ENCODE measurements around the gene TAS1R2. TPM values are rescaled to one million over a fixed set of nuclear protein-coding genes. Genes with fewer than 3 reads are reported as not detected.
A peak's percentile ranks its signal among the peaks of the same experiment; 100 is the strongest.

The TAS1R2 gene
- total RNA-seq, 3 donors from 2014 or later (not counting 1 experiment from before 2014, with no cell fraction given): not detected

DNA sequence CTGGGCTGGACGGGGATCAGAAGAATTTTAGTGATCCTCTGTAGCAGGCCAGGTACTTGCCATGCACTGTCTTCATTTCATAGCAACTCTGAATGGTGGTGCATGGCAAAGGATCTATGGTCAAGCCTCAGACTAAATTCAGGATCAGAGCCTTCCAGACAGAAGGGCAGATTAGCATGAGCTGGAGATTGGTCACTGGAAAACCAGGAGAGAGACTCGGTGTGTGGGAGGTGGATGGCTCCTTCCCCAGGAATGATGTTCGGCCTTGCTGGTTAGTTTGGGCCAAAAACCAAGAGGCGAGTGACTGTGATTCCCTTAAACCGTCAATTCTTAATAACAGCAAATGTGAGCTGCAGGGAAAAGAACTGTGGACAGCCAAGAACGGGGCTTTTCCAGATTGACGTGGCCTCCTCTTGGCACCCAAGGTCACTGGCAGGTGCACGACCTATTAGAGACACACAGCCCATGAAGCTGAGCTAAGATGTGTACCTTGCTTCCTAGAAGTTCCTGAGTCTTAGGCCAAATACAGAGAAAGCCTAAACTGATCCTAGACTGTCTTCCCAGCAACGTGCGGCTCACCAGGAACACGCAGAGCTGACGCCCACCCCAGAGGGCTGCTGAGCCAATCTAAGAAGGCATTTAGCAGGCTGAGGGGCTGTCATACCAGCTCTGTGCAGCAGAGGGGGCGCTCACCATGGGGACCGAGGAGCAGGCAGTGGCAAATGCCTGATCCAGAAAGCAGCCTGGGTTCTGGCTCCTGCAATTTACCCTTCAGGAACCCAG lies 24.4 kb upstream of the TAS1R2 start:
- Histone ChIP-seq H3K27me3 (ENCODE audit: control insufficient read depth, insufficient read depth, low read length) (no peaks in the 10 kb centered on the region), H3K27ac (ENCODE audit: low read length) (no peak overlapping the region), H3K4me1 (ENCODE audit: control insufficient read depth, insufficient read depth, low read length) (no peaks in the 10 kb centered on the region), H3K9me3 (ENCODE audit: control insufficient read depth, insufficient read depth, low read length) (no peaks in the 10 kb centered on the region), H3K4me3 (ENCODE audit: low read length) (no peak overlapping the region), H3K36me3 (ENCODE audit: control insufficient read depth, insufficient read depth, low read length) (no peaks in the 10 kb centered on the region)
- H3K4me3 Mint-ChIP-seq: no peak overlapping the region
- no peaks in the 10 kb centered on the region for H3K4me1 Mint-ChIP-seq
- ATAC-seq: peak; percentile 65 to 91 (median 88)
- H3K9me3 Mint-ChIP-seq: no peaks in the 10 kb centered on the region
- H3K36me3 Mint-ChIP-seq: no peaks in the 10 kb centered on the region
- intact Hi-C loops (cut with micrococcal nuclease): loop anchor here (1.0 kb wide), 1 partner anchor 88 kb away; no protein-coding TSS in a partner anchor
- 61% methylated on average over 14 of the region's 14 CpGs for WGBS (ENCODE audit: insufficient coverage)
- H3K27me3 Mint-ChIP-seq (ENCODE audit: low read depth in 2 of 2): no peaks in the 10 kb centered on the region
- no peak overlapping the region for H3K27ac Mint-ChIP-seq
- DNase-seq: peak; percentile 66 to 83
- TF ChIP-seq, protein P1, sequence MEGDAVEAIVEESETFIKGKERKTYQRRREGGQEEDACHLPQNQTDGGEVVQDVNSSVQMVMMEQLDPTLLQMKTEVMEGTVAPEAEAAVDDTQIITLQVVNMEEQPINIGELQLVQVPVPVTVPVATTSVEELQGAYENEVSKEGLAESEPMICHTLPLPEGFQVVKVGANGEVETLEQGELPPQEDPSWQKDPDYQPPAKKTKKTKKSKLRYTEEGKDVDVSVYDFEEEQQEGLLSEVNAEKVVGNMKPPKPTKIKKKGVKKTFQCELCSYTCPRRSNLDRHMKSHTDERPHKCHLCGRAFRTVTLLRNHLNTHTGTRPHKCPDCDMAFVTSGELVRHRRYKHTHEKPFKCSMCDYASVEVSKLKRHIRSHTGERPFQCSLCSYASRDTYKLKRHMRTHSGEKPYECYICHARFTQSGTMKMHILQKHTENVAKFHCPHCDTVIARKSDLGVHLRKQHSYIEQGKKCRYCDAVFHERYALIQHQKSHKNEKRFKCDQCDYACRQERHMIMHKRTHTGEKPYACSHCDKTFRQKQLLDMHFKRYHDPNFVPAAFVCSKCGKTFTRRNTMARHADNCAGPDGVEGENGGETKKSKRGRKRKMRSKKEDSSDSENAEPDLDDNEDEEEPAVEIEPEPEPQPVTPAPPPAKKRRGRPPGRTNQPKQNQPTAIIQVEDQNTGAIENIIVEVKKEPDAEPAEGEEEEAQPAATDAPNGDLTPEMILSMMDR (IDR thresholded peaks at IDR 0.05): peak; percentile 88

DNA sequence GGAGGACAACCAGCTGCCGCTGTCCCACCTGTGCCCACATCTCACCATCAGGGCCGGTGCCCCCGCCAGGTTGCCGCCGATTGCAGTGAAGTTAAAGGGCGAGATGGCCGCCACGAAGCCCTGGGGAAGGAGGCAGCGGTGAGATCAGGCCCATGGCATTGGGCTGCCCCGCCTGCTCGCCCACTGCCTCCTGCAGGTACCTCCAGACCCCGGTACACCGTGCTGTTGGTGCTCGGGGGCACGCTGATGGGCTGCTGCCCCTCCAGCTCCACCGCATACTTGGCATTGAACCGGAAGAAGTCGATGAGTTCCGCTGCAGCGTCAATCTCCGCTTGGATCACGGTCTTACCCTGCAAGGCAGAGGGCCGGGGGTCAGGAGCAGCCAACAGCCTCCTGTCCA lies 23.6 kb upstream of the TAS1R2 start:
- no peaks in the 10 kb centered on the region for H3K36me3 ChIP-seq (ENCODE audit: control insufficient read depth, insufficient read depth, low read length)
- no peaks in the 10 kb centered on the region for H3K4me1 ChIP-seq (ENCODE audit: control insufficient read depth, insufficient read depth, low read length)
- no peaks in the 10 kb centered on the region for H3K9me3 Mint-ChIP-seq
- intact Hi-C loops (cut with micrococcal nuclease): no loop called here
- no peaks in the 10 kb centered on the region for H3K9me3 ChIP-seq (ENCODE audit: control insufficient read depth, insufficient read depth, low read length)
- no peak overlapping the region for H3K4me3 ChIP-seq (ENCODE audit: low read length)
- no peaks in the 10 kb centered on the region for H3K27me3 ChIP-seq (ENCODE audit: control insufficient read depth, insufficient read depth, low read length)
- H3K4me3 Mint-ChIP-seq: no peak overlapping the region
- no peak overlapping the region for H3K27ac Mint-ChIP-seq
- no peaks in the 10 kb centered on the region for H3K27me3 Mint-ChIP-seq (ENCODE audit: low read depth in 2 of 2)
- ATAC-seq (no peak), DNase-seq (no peak)
- WGBS (ENCODE audit: insufficient coverage): 95% methylated on average over 23 of the region's 23 CpGs
- H3K27ac ChIP-seq (ENCODE audit: low read length): no peak overlapping the region
- H3K4me1 Mint-ChIP-seq: no peaks in the 10 kb centered on the region
- TF ChIP-seq, protein P1 (IDR thresholded peaks at IDR 0.05): no peak
- no peaks in the 10 kb centered on the region for H3K36me3 Mint-ChIP-seq

DNA sequence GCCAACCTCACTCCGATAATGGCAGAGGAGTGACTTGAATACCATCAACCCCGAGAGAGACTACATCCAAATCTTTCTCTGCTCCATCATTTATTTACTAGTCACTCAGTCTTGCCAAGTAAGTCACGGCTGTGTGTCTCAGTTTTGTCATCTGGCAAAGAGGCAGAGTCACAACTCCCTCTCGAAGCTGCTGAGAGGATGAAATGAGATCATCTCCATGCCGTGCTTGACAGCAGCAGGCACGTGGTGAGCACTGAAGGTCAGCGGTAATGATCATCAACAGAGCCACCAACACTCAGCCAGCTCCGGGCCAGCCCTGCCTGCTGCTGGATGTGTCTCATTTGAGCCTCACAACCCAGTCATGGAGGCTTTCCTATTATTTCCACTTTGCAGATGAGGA lies 23.0 kb upstream of the TAS1R2 start:
- H3K27ac Mint-ChIP-seq: no peak overlapping the region
- no peak for ATAC-seq
- no peak for DNase-seq
- Histone ChIP-seq H3K27me3 (ENCODE audit: control insufficient read depth, insufficient read depth, low read length) (no peaks in the 10 kb centered on the region), H3K4me3 (ENCODE audit: low read length) (no peak overlapping the region), H3K27ac (ENCODE audit: low read length) (no peak overlapping the region), H3K36me3 (ENCODE audit: control insufficient read depth, insufficient read depth, low read length) (no peaks in the 10 kb centered on the region), H3K4me1 (ENCODE audit: control insufficient read depth, insufficient read depth, low read length) (no peaks in the 10 kb centered on the region), H3K9me3 (ENCODE audit: control insufficient read depth, insufficient read depth, low read length) (no peaks in the 10 kb centered on the region)
- H3K4me3 Mint-ChIP-seq: no peak overlapping the region
- H3K4me1 Mint-ChIP-seq: no peaks in the 10 kb centered on the region
- TF ChIP-seq, protein P1 (IDR thresholded peaks at IDR 0.05): no peak
- no peaks in the 10 kb centered on the region for H3K27me3 Mint-ChIP-seq (ENCODE audit: low read depth in 2 of 2)
- H3K9me3 Mint-ChIP-seq: no peaks in the 10 kb centered on the region
- 89% methylated on average over 8 of the region's 8 CpGs for WGBS (ENCODE audit: insufficient coverage)
- intact Hi-C loops (cut with micrococcal nuclease): no loop called here
- no peaks in the 10 kb centered on the region for H3K36me3 Mint-ChIP-seq

Measured in natural killer cell (primary cell).